Mononuclear cell (primary cell): Measurements from ENCODE around the gene DUSP9. TPM values are rescaled to one million over a fixed set of nuclear protein-coding genes. Genes with fewer than 3 reads are reported as not detected.
"Not testable (repeated sequence)": the region's sequence is repeated elsewhere in the genome, so short reads cannot be mapped to it uniquely, and the experiment has no call there.

Experiments
- H3K27me3 ChIP-seq: 2 replicates; pipeline ENCODE4 v1.6.0; 2011; ENCODE audit warnings: low read length, control low read depth; ENCODE audit not compliant: insufficient read depth
- H3K4me1 ChIP-seq: 2 replicates; pipeline ENCODE4 v1.5.1; 2011; ENCODE audit warnings: mild to moderate bottlenecking, low read length, control low read depth; ENCODE audit not compliant: insufficient read depth
- H3K4me3 ChIP-seq: 2 replicates; pipeline ENCODE4 v1.5.1; 2011; ENCODE audit warnings: mild to moderate bottlenecking, low read length, moderate library complexity
- H3K9me3 ChIP-seq: 2 replicates; pipeline ENCODE4 v1.5.1; 2011; ENCODE audit warnings: low read depth, mild to moderate bottlenecking, control low read depth, low read length
- total RNA-seq: library from RNA; depleted of rRNA; stranded (reverse); fragments of >200 nt; gene quantifications from one replicate; pipeline ENCODE4 v1.2.3, GENCODE V29; 2012

DUSP9 gene
- total RNA-seq, 1 donor = not detected

DNA sequence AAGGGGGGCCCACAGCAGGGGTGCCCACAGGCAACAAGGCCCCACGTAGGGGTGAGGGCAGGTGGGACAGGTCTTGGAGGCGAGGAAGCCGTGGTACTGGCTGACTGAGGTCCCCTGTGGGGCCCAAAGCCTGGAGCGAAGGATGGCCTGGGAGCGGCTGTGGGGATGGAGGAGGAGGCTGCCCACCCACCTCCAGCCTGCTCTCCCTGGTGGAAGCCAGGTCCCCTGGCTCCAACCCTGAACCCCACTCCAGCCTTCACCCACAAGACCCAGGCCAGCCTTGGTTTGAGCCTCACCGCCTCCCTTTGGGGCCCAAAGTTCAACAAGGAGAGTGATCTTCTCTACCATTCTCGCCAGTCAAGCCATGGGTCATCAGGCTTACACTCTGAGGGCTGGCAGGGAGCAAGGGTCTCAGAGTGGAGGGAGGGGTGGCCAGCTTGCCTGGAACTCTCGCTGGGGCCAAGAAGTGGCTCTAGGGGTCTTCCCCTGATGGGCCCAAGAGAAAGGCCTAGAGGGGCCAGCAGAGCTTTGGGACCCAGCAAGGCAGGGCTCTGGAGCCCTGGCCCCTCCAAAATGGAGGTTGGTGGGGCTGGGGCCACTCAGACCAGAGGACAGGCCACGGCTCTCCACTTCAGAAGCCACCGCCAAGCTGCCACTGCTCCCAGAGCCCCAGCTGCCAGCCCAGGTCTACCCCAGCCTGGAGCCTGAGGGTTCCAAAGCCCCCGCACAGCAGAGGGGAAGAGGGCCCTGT is 21.6 kb downstream of the DUSP9 start:
- Histone ChIP-seq H3K4me3 (no peak overlapping the region), H3K9me3 (no peaks in the 10 kb centered on the region), H3K27me3 (no peaks in the 10 kb centered on the region), H3K4me1 (no peaks in the 10 kb centered on the region)

- Histone ChIP-seq H3K9me3 (no peaks in the 10 kb centered on the region), H3K4me3 (no peak overlapping the region), H3K4me1 (no peaks in the 10 kb centered on the region), H3K27me3 (no peaks in the 10 kb centered on the region)
Observed at GRCh38 chrX:153669174-153669890, 22.3 kb downstream of the DUSP9 start.

DNA sequence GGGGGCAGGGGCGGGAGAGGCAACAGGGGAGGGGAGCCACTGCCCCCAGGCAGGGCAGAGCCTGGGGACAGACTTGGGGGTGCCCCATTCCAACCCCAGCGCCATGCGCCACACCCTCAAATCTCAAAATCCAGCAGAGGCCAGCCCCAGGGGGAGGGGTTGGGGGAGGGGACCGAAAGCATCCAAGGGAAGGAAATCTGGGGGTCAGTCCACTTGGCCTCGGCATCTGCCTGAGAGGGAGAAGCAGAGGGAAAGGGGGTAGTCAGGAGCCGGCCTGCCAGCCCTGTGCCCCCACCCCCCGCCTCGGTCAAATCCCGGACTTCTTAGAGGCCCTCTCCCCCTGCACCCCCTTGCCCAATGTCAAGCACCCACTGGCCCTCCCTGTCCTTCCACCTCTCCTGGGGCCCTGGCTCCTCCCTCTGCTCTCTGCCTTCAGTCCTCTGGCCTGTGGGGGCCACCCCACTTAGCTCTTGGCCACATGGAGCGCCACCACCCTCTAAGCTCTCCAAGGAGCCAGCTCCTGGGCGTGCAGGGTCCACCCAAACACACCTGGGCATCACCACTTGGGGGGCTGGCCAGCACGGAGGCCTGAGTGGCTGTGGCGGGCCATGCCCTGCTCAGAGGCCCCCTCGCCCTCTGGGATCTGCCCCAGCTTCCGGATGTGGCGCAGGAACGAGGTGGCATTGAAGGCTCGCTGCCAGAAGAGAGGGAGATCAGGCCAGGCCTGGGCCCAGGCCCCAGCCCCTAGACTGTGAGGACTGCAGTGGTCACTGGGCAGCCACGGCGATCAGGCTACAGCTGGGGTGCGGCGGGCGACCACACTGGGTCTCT is 23.1 kb downstream of the DUSP9 start:
- no peak overlapping the region for H3K4me3 ChIP-seq
- H3K9me3 ChIP-seq = no peaks in the 10 kb centered on the region
- peaks cover 4% of the 10 kb centered on the region for H3K27me3 ChIP-seq
- no peaks in the 10 kb centered on the region for H3K4me1 ChIP-seq

GRCh38 chrX:153670748-153671588 is 24.0 kb downstream of the DUSP9 start:
- Histone ChIP-seq H3K9me3 (no peaks in the 10 kb centered on the region), H3K4me1 (no peaks in the 10 kb centered on the region), H3K27me3 (peaks cover 4% of the 10 kb centered on the region), H3K4me3 (no peak overlapping the region)

- no peaks in the 10 kb centered on the region for H3K9me3 ChIP-seq
- no peak overlapping the region for H3K4me3 ChIP-seq
- no peaks in the 10 kb centered on the region for H3K4me1 ChIP-seq
- peaks cover 4% of the 10 kb centered on the region for H3K27me3 ChIP-seq
Observed at GRCh38 chrX:153671589-153672530, 24.9 kb downstream of the DUSP9 start.

GRCh38 chrX:153672531-153673427 is 25.8 kb downstream of the DUSP9 start:
- Histone ChIP-seq H3K9me3 (no peaks in the 10 kb centered on the region), H3K27me3 (peaks cover 4% of the 10 kb centered on the region), H3K4me1 (no peaks in the 10 kb centered on the region), H3K4me3 (no peak overlapping the region)

DNA sequence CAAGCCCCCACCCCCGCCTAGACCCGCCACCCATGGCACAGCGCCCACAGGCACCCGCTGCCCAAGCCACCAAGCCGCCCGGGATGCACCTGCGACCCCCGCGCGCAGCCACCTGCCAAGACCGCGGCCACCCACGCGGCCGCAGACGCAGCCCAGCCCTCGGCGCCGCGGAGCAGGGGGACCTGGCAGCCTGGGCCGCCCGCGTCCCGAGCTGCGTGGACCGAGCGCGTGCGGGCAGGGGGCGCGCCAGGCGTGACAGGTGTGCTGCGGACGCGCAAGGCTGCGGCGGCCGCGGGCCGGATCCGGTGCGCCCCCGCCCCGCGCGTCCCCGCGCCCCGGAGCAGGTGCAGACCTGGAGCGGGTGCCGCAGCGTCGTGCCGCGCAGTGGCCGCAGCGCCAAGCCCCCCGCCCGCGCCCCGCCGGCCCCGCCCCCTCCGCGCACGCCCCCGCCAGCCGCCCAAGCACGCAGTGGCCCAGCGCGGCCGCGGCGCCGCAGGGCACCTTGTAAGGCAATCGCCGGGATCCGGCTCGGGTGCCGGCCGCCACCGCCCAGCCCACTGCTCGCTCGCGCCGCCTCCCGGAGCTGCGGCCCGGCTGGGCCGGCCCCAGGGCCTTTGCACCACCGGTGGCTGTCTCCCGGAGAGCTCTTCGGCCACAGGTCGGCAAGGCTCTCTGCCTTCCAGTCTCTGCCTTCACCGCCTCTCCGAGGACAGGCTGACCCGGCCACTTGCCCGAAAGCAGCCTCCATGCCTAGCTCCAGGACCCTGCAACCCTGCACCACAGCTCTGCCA is 26.6 kb downstream of the DUSP9 start, which contains the start of gene PNCK:
TSS of gene PNCK (minus strand) at position 386 of the 791 bp plus-strand sequence. CDS start 737 bp downstream, outside the sequence.
- H3K27me3 ChIP-seq = peaks cover 4% of the 10 kb centered on the region

DNA sequence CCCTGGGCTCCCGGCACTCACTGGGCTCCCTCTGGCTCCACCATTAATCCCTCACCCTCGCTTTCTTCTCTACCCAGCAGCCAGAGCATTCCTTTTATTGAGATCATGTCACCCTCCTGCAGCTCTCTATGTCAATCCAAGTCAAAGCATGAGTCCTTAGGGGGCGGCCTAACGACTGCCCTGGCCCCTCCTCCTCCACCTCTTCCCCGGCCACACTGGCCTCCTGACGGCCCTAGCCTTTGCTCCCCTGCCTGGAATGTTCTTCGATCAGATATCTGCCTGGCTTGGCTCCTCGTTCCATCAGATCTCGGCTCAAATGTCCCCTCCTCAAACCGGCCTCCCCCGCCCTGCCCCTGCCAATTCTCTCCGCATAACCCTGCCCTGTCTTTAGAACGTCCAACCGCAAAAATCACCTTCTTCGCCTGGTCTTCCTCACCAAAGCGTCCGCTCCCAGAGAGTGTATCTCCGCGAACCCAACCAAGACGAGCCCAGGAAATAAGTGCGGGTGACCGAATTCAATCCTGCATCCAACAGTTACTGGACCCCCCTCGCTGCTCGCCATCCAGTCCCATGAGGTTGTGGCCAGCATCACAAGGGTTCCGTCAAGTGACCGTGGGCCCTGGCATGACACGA is 27.3 kb downstream of the DUSP9 start:
- Histone ChIP-seq H3K9me3 (no peaks in the 10 kb centered on the region), H3K4me3 (no peak overlapping the region), H3K4me1 (no peaks in the 10 kb centered on the region), H3K27me3 (peaks cover 4% of the 10 kb centered on the region)

More for the DNA sequence above, 26.6 kb downstream of the DUSP9 start, which contains the start of gene PNCK:
- Histone ChIP-seq H3K4me1 (no peaks in the 10 kb centered on the region), H3K4me3 (no peak within 1 kb of the TSS), H3K9me3 (no peaks in the 10 kb centered on the region)

GRCh38 chrX:153681175-153681574 is 34.2 kb downstream of the DUSP9 start:
- Histone ChIP-seq H3K4me1 (no peaks in the 10 kb centered on the region), H3K27me3 (no peaks in the 10 kb centered on the region), H3K4me3 (no peak overlapping the region), H3K9me3 (no peaks in the 10 kb centered on the region)

GRCh38 chrX:153683486-153683885 is 36.5 kb downstream of the DUSP9 start:
- not testable (repeated sequence) for H3K27me3 ChIP-seq, H3K4me1 ChIP-seq, H3K4me3 ChIP-seq, H3K9me3 ChIP-seq

- Histone ChIP-seq H3K27me3 (no peaks in the 10 kb centered on the region), H3K4me3 (no peak overlapping the region), H3K4me1 (no peaks in the 10 kb centered on the region), H3K9me3 (no peaks in the 10 kb centered on the region)
Observed at GRCh38 chrX:153684467-153685155, 37.6 kb downstream of the DUSP9 start.
